ENCODE measurements around the gene CARS1. TPM values are rescaled to one million over a fixed set of nuclear protein-coding genes. Genes with fewer than 3 reads are reported as not detected.

The CARS1 gene
- 10 to 100 TPM; 38.1 to 66.5 (median 40.9) TPM for total RNA-seq

DNA sequence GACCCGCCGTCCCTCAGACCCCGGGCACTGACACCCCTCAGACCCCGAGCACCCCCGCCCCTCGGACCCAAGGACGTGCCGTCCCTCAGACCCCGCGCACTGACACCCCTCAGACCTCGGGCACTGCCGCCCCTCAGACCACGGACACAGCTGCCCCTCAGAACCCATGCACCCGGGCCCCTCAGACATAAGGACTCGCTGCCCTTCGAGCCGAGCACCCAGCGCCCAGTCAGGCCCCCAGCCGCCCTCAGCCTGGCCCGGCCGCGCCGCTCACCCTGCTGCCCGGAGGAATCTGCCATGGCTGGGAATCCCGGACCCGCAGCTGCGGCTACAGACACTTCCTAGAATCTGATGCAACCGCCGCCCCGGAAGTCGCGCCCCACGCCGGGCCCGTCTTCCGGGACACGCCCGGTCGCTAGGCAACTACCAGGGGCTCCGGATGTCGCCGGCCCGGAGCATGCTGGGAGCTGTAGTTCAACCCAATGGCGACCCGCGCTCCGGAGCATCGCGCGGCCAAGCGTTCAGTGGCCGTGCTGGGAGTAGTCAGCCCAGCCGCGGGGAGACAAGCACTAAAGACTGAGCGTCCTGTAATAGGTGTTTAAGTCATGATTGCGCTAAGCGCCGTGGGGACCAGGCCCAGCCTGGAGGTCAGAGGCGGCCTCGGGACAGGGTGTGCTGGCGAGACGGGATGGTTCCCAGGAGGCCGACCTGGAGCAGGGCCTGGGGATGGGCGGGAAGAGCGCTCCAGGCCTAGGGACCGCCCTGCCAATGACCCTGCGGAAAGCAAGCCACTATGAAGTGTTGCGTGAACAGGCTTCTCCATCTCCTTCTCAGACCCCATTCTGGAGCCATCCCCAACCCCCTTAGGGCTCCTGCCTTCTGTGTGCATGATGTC lies at the start of gene CARS1:
Gene CARS1, minus strand, starts transcription at position 355 of the 895 bp plus-strand sequence. Its CDS starts 56 bp downstream, at position 299.
- Histone ChIP-seq H3K27me3 (no peaks in the 10 kb centered on the region), H3K36me3 (peaks cover 6% of the 10 kb centered on the region), H3K27ac (peak within 1 kb of the TSS; percentile 79), H3K4me3 (peak within 1 kb of the TSS; percentile 86), H3K9me3 (no peaks in the 10 kb centered on the region), H3K4me1 (peaks cover 32% of the 10 kb centered on the region)
- 2% methylated on average over 62 of the region's 68 CpGs for WGBS
- DNase-seq (ENCODE audit: low spot score in 2 of 2) = peak; percentile 97 to 98
- peak; percentile 20 for TF ChIP-seq EP300 (IDR thresholded peaks at IDR 0.05)
- TF ChIP-seq POLR2A (IDR thresholded peaks at IDR 0.05) = peak in 1 of 2 donors; percentile 24
- peak in 2 of 3 donors; percentile 85 to 86 for TF ChIP-seq POLR2AphosphoS5 (IDR thresholded peaks at IDR 0.05)
- TF ChIP-seq, protein P1, sequence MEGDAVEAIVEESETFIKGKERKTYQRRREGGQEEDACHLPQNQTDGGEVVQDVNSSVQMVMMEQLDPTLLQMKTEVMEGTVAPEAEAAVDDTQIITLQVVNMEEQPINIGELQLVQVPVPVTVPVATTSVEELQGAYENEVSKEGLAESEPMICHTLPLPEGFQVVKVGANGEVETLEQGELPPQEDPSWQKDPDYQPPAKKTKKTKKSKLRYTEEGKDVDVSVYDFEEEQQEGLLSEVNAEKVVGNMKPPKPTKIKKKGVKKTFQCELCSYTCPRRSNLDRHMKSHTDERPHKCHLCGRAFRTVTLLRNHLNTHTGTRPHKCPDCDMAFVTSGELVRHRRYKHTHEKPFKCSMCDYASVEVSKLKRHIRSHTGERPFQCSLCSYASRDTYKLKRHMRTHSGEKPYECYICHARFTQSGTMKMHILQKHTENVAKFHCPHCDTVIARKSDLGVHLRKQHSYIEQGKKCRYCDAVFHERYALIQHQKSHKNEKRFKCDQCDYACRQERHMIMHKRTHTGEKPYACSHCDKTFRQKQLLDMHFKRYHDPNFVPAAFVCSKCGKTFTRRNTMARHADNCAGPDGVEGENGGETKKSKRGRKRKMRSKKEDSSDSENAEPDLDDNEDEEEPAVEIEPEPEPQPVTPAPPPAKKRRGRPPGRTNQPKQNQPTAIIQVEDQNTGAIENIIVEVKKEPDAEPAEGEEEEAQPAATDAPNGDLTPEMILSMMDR (IDR thresholded peaks at IDR 0.05) = no peak

DNA sequence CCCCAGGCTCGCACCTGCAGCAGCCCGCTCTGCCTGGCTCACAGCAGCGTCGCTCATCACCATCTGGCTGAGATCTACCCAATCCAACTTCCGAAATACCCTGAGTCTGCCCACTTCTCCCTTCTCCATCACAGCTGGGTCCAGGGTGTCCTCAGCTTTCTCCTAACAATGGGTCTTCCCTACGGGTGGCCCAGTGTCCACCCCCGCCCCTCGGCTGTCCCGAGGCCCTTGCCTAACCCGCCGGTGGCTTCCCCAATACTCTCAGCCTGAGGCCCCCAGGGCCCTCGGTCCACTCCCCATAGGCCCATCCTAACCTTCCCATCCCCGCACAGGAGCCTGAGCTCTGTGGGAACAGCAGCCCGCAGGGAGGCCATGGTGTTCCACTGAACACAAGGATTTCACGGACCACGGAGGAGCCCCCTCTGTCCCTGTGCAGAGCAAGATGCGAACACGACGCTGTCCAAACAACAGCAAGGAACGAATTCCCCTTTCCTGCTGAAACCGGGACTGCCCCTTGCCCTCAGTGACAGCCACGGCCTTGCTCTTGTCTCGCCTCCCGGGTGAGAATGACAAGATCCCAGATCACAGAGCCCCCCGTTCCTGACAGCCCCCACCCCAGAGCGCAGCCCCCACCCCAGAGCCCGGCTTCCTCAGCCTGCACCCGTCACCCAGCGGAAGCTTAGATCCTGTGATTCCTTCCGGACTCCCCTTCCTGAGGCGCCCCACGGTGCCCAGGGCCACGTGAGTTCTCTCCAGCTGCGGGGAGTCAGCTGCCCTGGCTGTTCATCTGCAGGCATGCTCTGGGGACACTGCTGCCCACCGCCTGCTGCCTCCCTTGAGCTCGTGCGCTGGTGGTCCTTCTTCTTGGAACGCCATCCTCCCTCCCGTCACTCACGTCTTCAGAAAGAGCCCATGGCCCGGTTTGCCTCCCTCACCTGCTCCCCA lies 48.8 kb upstream of the CARS1 start:
- H3K9me3 ChIP-seq = no peaks in the 10 kb centered on the region
- no peak overlapping the region for H3K27ac ChIP-seq
- peaks cover 71% of the 10 kb centered on the region for H3K36me3 ChIP-seq
- TF ChIP-seq EP300 (IDR thresholded peaks at IDR 0.05) = no peak
- TF ChIP-seq, protein P1 (IDR thresholded peaks at IDR 0.05) = no peak
- TF ChIP-seq POLR2AphosphoS5 (IDR thresholded peaks at IDR 0.05) = no peak
- no peak for TF ChIP-seq POLR2A (IDR thresholded peaks at IDR 0.05)
- peaks cover under 1% of the 10 kb centered on the region for H3K4me1 ChIP-seq
- WGBS = 94% methylated on average over 36 of the region's 41 CpGs
- H3K27me3 ChIP-seq = no peaks in the 10 kb centered on the region
- peak; percentile 60 to 71 for DNase-seq (ENCODE audit: low spot score in 2 of 2)
- no peak overlapping the region for H3K4me3 ChIP-seq

DNA sequence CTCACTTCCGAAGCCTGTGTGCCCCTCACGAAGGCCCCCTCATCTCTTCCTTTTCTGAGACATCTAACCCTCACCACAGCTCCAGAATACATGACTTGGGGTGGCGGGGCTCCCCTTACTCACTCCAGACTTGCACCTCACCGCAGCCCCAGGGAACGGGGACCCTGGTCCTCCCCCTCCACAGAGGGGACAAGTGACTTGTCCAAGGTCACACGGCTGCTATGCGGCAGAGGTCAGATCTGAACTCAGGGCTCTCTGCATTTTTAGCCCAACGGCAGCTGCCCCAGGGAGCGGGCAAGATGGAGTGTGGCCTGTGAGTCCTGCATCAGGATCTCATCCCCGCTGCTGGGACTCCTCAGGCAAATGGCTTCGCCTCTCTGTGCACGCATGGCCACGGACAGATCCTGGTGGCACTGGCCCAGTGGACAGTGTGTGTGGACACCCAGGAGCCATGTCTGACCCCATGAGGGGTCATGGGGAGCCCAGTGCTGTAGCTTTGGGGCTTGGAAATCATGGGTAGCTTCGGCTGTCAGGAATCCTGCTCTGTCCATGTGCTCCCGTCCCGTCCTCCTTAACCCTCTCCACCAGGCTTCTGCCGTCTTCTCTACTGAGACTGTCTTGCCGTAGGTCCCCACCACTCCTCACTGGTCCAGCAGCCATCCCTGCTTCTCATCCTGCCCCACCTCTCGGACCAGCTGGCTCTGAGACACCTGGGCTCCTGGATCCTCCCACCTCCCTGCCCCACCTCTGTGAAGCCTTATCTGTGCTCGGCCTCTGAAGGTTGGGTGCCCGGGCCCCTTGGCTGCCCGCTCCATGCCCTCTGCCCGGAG lies 48.0 kb upstream of the CARS1 start:
- H3K27me3 ChIP-seq = no peaks in the 10 kb centered on the region
- H3K4me3 ChIP-seq = no peak overlapping the region
- no peaks in the 10 kb centered on the region for H3K4me1 ChIP-seq
- peak; percentile 50 to 72 for DNase-seq (ENCODE audit: low spot score in 2 of 2)
- H3K9me3 ChIP-seq = no peaks in the 10 kb centered on the region
- no peak overlapping the region for H3K27ac ChIP-seq
- TF ChIP-seq, protein P1 (IDR thresholded peaks at IDR 0.05) = no peak
- no peak for TF ChIP-seq EP300 (IDR thresholded peaks at IDR 0.05)
- TF ChIP-seq POLR2AphosphoS5 (IDR thresholded peaks at IDR 0.05) = no peak
- TF ChIP-seq POLR2A (IDR thresholded peaks at IDR 0.05) = no peak
- WGBS = over 99% methylated on average over 18 of the region's 23 CpGs
- H3K36me3 ChIP-seq = peaks cover 76% of the 10 kb centered on the region

DNA sequence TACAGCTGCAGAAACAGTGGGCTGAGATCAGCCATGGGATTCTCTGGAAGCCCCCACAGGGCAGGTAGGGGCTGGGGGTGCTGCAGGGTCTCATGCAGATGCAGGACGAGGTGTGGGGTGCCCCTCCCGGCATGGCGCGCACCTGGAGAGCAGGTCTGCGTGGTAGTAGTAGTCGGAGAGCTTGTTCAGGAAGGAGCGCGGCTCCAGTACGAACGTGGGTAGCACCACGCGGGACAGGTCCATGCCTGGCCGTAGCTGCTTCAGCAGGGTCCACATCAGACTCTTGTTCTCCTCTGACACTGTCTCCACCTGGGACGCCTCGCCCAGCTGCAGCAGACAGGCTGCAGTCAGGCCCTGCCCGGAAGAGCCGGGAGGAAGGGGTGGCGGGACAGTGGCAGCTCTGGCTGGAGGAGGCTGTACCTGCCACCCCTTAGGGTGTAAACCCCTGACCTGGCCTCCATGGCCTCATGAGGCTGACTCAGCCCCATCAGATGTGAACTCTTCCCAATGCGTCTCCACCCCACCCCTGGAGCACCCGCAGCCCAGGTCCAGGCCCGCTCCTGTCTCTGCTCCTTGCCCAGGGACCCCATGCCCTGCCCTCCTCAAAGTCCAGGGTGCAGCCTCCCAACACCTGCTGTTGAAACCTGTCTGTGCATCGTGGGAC lies 47.0 kb upstream of the CARS1 start:
- no peaks in the 10 kb centered on the region for H3K9me3 ChIP-seq
- no peaks in the 10 kb centered on the region for H3K4me1 ChIP-seq
- H3K27me3 ChIP-seq = no peaks in the 10 kb centered on the region
- WGBS = 96% methylated on average over 18 of the region's 22 CpGs
- no peak overlapping the region for H3K4me3 ChIP-seq
- DNase-seq (ENCODE audit: low spot score in 2 of 2) = peak; percentile 55 to 63
- H3K27ac ChIP-seq = no peak overlapping the region
- TF ChIP-seq POLR2A (IDR thresholded peaks at IDR 0.05) (no peak), EP300 (IDR thresholded peaks at IDR 0.05) (no peak), POLR2AphosphoS5 (IDR thresholded peaks at IDR 0.05) (no peak)
- TF ChIP-seq, protein P1 (IDR thresholded peaks at IDR 0.05) = no peak
- peaks cover 82% of the 10 kb centered on the region for H3K36me3 ChIP-seq

Measured in suprapubic skin (tissue), 4 donors.